Endodermal cell (in vitro differentiated cells): ENCODE measurements around the gene CACNA2D1. TPM values are rescaled to one million over a fixed set of nuclear protein-coding genes. Genes with fewer than 3 reads are reported as not detected.

Source experiments
- DNase-seq: peaks from one replicate; pipeline ENCODE4 v3.0.0-alpha.2; 2017
- H3K27ac ChIP-seq: 2 replicates; pipeline ENCODE4 v1.5.1; 2013; ENCODE audit warnings: mild to moderate bottlenecking, low read depth, low read length, moderate library complexity
- H3K27me3 ChIP-seq: 2 replicates; pipeline ENCODE4 v1.6.1; 2013; ENCODE audit warnings: mild to moderate bottlenecking, low read length, moderate library complexity; ENCODE audit not compliant: insufficient read depth, control insufficient read depth, poor library complexity, severe bottlenecking
- H3K36me3 ChIP-seq: 2 replicates; pipeline ENCODE4 v1.7.0; 2013; ENCODE audit warnings: mild to moderate bottlenecking, low read length, moderate library complexity; ENCODE audit not compliant: control insufficient read depth, insufficient read depth
- H3K4me1 ChIP-seq: one replicate; pipeline ENCODE4 v1.7.0; 2013; ENCODE audit warnings: low read length; ENCODE audit not compliant: control insufficient read depth, insufficient read depth
- H3K4me3 ChIP-seq: 2 replicates; pipeline ENCODE4 v1.5.1; 2013; ENCODE audit warnings: mild to moderate bottlenecking, low read length, moderate library complexity
- H3K9ac ChIP-seq: 2 replicates; pipeline ENCODE4 v1.6.1; 2013; ENCODE audit warnings: mild to moderate bottlenecking, low read length, moderate library complexity; ENCODE audit not compliant: poor library complexity, severe bottlenecking; ENCODE audit errors: extremely low read depth
- H3K9me3 ChIP-seq: 2 replicates; pipeline ENCODE4 v1.6.1; 2013; ENCODE audit warnings: mild to moderate bottlenecking, low read length, moderate library complexity; ENCODE audit not compliant: control insufficient read depth
- H3K27ac Mint-ChIP-seq: 2 replicates; pipeline ENCODE4 v1.8.0; 2020; ENCODE audit warnings: mixed read lengths
- H3K27me3 Mint-ChIP-seq: 2 replicates; pipeline ENCODE4 v1.8.0; 2021; ENCODE audit warnings: mild to moderate bottlenecking, mixed read lengths; ENCODE audit not compliant: insufficient read depth
- H3K36me3 Mint-ChIP-seq: 2 replicates; pipeline ENCODE4 v1.8.0; 2020; ENCODE audit warnings: low read depth, mixed read lengths
- H3K4me1 Mint-ChIP-seq: 2 replicates; pipeline ENCODE4 v1.8.0; 2020; ENCODE audit warnings: mixed read lengths
- H3K4me3 Mint-ChIP-seq: 2 replicates; pipeline ENCODE4 v1.8.0; 2020; ENCODE audit warnings: mild to moderate bottlenecking, moderate library complexity, mixed read lengths
- H3K9me3 Mint-ChIP-seq: 2 replicates; pipeline ENCODE4 v1.8.0; 2020; ENCODE audit warnings: mild to moderate bottlenecking, mixed read lengths
- CTCF ChIP-seq: fragments of 200-600 bp; sonication (generic); conservative IDR thresholded peaks from 2 replicates; pipeline ENCODE4 v1.5.0; 2021; ENCODE audit warnings: antibody characterized with exemption, mild to moderate bottlenecking
- WGBS, 2 experiments: methylation state at CpG; one replicate each; pipeline versions ENCODE4 v1.1.5 to v1.1.7; 2013; ENCODE audit warnings: missing lambda C conversion rate in 2 of 2, mixed read lengths in 1 of 2; ENCODE audit not compliant: insufficient coverage in 1 of 2, insufficient read length in 1 of 2; 5-methylcytosine and 5-hydroxymethylcytosine counted together
- total RNA-seq, 2 donors: library from RNA; stranded (reverse); fragmentation: NEBNext Ultra II Directional in 1 of 2; extraction: Animal tissue kit (Norgen Biotek cat#: 25700) in 1 of 2; gene quantifications; 2 replicates in 1 of 2; 3 replicates in 1 of 2; pipeline ENCODE4 v1.2.1, GENCODE V29; 2021

CACNA2D1 gene
- total RNA-seq, 2 donors from 2014 or later = 16.9 to 26.8 TPM

DNA sequence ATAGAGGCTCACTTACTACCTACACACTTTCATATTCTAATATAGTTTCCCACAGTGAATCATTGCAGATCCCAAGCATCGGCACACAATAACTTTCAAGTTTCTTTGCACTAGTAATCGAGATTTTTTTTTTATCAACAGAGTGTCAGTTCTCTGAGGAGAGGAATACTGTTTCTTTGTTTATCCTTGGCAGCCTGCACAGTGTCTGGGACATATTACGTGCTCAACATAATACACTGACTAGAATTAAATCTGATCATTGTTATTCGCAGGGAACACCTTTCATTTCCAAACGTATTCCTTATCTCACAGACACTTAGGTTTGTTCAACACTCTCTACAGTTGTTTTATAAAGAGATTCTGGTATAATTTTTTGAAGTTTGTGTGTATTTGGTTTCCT is 95.3 kb downstream of the CACNA2D1 start:
- Histone ChIP-seq H3K9me3 (no peaks in the 10 kb centered on the region), H3K9ac (no peak overlapping the region), H3K4me3 (no peak overlapping the region), H3K27me3 (no peaks in the 10 kb centered on the region), H3K27ac (peak overlapping the region; percentile 57), H3K36me3 (peaks cover 4% of the 10 kb centered on the region), H3K4me1 (no peaks in the 10 kb centered on the region)
- WGBS, 2 experiments = 57 to 96% methylated on average over 1 to 5 of the region's 5 CpGs
- no peak for DNase-seq
- H3K27me3 Mint-ChIP-seq = no peaks in the 10 kb centered on the region
- H3K4me3 Mint-ChIP-seq = no peak overlapping the region
- peaks cover 3% of the 10 kb centered on the region for H3K36me3 Mint-ChIP-seq
- H3K4me1 Mint-ChIP-seq = no peaks in the 10 kb centered on the region
- no peaks in the 10 kb centered on the region for H3K9me3 Mint-ChIP-seq
- no peak for TF ChIP-seq CTCF
- no peak overlapping the region for H3K27ac Mint-ChIP-seq

DNA sequence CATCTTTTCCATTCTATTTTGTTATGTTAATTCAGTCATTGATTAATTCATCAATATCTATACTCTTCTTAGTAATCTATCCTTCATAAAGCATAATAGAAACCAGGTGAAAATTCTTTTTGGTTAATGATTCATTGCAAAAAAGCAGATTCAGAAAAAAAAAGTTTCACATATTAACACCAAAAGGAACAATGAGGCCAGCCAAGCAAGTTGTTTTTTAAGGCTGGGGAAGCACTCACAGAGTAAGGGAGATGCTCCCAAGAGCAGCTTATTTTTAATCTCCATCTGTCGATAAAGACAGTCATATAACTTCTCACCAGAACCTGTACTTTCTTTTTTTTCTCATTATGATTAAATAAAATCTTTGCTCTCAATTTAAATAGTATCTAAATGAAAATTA is 95.8 kb downstream of the CACNA2D1 start:
- Mint-ChIP-seq H3K36me3 (peaks cover 3% of the 10 kb centered on the region), H3K4me3 (no peak overlapping the region), H3K9me3 (no peaks in the 10 kb centered on the region), H3K27me3 (no peaks in the 10 kb centered on the region), H3K4me1 (no peaks in the 10 kb centered on the region), H3K27ac (no peak overlapping the region)
- TF ChIP-seq CTCF = no peak
- H3K27me3 ChIP-seq = no peaks in the 10 kb centered on the region
- H3K9ac ChIP-seq = no peak overlapping the region
- DNase-seq = no peak
- no peak overlapping the region for H3K27ac ChIP-seq
- peaks cover 4% of the 10 kb centered on the region for H3K36me3 ChIP-seq
- H3K4me1 ChIP-seq = no peaks in the 10 kb centered on the region
- H3K4me3 ChIP-seq = no peak overlapping the region
- WGBS, 2 experiments = 92% methylated on average over 1 of the region's 1 CpG; no CpG with 5 or more reads in 1 of the 2 experiments
- H3K9me3 ChIP-seq = no peaks in the 10 kb centered on the region

GRCh38 chr7:82345886-82346285 is 97.7 kb downstream of the CACNA2D1 start:
- H3K27ac Mint-ChIP-seq = no peak overlapping the region
- no peak for TF ChIP-seq CTCF
- DNase-seq = no peak

More at GRCh38 chr7:82345886-82346285, 97.7 kb downstream of the CACNA2D1 start:
- Mint-ChIP-seq H3K36me3 (peaks cover 5% of the 10 kb centered on the region), H3K4me1 (no peaks in the 10 kb centered on the region), H3K4me3 (no peak overlapping the region), H3K9me3 (no peaks in the 10 kb centered on the region), H3K27me3 (no peaks in the 10 kb centered on the region)
- no peak overlapping the region for H3K27ac ChIP-seq
- no peak overlapping the region for H3K9ac ChIP-seq
- no peaks in the 10 kb centered on the region for H3K9me3 ChIP-seq
- H3K36me3 ChIP-seq = peaks cover 4% of the 10 kb centered on the region
- no peak overlapping the region for H3K4me3 ChIP-seq
- H3K4me1 ChIP-seq = no peaks in the 10 kb centered on the region
- no peaks in the 10 kb centered on the region for H3K27me3 ChIP-seq
